NCI-H2227 (cell line): Measurements from ENCODE around the gene PLAU.
A peak's percentile ranks its signal among the peaks of the same experiment; 100 is the strongest.
"Not testable (repeated sequence)": the region's sequence is repeated elsewhere in the genome, so short reads cannot be mapped to it uniquely, and the experiment has no call there.

Experiments
- DNase-seq: peaks from one replicate; lab custom pipeline; 2025; ENCODE audit not compliant: unreplicated experiment; lab: John Stamatoyannopoulos, UW

Gene PLAU

DNA sequence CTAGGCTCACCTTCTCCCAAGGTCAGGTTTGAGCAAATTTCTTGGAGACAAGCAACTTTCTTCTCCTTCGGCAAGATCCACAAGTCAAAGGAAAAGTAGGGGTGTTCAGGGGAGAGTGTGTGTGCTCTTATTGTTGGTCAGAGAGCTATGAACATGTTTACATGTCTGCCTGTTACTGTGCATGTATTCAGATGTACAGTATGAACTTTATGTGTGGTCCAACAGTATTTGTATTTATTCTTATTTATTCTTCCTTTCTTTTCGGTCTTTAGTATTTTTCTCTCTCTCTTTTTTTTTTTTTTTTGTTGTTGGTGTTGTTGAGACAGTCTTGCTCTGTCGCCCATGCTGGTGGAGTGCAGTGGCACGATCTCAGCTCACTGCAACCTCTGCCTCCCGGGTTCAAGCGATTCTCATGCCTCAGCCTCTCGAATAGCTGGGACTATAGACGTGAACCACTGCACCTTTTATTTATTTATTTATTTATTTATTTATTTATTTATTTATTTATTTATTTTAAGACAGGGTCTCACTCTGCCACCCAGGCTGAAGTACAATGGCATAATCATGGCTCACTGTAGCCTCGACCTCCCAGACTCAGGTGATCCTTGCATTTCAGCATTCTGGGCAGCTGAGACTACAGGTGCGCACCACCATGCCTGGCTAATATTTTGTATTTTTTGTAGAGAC, 38.2 kb downstream of the PLAU start:
- no peak for DNase-seq

DNA sequence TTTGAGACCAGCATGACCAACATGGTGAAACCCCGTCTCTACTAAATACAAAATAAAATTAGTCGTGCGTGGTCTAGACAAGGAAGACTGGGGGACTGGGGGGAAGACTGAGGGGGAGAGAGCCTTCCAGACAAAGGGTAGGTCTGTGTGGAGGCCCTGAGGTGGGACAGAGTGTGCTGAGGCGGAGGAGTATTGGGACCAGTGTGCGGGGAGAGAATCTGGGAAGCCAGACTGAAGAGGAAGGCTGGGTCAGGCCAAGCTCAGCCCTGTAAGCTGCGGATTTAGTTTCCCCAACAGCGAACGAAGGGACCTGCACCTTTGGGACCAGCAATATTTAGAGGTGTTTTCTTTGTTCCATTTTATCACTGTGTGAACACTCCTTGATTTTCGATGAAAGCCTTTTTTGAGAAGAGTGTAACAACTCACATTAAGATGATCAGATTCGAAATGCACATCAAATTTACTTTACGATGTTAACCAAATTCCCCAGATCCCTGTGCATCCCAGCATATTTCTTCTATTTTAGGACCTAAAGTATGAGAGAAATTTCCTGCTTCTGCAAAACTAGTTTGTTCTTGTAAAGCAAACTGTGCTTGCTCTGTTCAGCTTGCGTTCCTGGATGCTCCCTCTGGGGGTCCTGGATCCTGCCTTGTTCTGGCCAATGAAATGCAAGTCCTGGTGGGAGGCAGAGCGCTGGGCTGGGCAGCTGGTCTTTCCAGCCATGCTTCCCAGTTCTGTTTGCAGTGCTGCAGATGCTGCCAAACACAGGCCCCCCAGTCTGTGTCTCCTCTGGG, 39.4 kb downstream of the PLAU start:
- DNase-seq, result peak; percentile 6

DNA sequence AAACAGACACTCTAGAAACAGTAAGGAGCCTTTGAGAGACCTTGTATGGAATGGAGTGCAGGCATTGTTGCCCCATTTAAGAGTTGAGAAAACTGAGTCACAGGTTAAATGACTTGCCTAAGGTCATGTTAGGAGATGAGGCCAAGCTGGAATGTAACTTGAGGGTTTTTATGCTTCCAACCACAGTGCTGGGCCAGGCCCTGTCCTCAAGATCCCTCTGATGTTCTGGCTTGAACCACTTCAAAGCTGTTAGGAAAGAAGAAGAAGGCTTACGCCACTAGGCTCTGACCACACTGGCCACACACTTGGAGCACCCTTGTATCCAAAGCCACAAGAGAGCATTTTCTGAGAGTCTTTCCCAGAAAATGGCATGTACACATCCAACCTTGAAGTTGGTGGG, 42.7 kb downstream of the PLAU start:
- DNase-seq, result no peak

DNA sequence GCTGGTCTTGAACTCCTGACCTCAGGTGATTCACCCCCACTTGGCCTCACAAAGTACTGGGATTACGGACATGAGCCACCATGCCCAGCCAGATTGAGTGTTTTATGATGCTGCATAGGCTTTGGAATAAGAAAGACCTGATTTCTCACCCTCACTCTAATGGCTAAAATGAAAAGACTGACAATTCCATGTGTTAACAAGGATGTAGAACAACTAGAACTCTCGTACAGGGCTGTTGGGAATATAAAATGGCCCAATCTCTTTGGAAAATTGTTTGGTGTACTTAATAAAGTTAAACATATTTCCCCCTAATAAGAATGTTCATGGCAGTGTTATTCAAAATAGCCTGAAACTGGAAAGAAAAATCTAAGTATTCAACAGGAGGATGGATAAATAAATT, 43.8 kb downstream of the PLAU start:
- no peak for DNase-seq

DNA sequence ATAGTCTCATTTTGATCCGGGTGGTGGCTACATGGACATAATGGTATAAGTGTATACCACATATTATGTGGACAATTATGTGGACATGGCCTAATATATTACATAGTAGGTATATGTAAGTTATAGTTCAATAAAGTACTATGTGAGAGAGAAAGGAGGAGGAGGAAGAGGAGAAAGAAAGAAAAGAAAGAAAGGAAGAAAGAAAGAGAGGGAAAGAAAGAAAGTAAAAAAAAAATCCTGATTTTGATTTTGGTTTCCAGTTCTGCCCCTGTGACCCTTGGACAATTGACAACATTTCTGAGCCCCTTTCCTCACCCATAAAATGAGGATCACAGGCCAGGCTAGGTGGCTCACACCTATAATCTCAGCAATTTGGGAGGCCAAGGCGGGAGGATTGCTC, 44.8 kb downstream of the PLAU start:
- no peak for DNase-seq

DNA sequence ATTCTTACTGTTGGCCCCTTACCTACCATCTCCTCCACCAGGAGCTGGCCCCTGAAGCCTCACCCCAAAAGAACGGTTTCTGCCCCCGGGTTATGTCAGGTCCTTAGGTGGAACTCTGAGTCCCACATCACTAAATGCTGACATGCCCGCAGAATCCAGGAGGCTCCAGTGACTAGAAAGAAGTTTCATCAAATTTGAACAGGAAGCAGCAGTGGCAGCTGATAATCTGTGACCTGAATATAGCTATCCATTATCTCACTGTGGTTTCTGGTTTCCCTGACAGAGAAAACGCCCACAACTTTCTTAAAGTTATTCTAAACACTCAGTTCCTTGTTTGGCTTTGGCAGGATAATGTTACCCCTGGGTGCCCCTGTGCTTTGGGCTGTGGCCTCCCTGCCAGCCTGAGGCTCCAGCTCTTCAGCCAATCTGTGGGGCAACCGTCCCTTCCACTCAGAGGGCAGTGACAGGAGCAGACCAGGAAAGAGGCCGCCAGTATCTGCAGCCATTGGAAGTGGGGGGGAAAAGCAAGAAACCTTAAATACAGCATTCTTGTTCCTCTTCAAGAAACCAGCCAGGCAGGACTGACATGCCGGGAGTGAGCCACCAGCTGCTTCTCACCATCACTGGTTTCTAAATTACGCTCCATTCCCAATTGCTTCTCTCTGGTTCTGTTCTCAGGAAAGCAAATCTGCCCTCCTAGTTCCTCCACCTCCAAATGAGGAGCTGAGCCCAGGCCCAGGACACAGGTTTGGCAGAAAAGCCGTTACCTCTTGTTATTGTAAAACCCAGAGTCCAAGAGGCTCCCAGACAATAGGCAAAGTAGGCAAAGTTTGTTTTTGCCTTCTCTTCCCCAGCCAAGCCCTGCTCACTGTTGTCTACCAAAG, 45.8 kb downstream of the PLAU start:
- DNase-seq, result no peak

DNA sequence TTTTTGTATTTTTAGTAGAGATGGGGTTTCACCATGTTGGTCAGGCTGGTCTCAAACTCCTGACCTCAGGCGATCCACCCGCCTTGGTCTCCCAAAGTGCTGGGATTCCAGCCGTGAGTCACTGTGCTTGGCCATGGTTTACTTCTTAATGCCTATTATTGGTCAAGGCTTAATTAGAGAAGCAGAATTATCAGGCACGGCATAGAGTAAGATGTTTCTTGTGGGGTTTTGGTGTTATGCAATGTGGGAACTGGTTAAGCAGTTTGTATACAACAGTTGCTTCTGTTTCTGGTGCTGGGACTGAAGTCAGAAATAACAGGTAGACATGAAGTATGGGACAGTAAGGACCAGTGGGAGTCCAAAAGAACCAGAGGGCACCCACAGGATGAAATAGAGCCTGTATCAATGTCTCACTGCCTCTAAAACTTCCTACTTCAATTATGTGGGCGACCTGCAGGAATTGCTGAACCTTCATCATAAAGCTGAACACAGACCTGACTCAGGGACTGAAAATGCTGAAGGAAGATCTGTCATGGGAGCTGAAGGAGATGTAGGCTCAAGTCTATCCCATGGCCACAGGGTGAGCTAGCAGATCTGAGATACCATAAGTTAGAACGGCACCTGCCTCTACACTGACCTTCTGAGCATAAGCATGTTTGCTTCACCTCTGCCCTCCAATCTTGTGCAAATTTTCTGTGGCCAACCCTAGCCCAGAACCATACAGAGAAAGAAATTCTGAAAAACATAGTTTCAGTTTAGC, 48.7 kb downstream of the PLAU start:
- no peak for DNase-seq

DNA sequence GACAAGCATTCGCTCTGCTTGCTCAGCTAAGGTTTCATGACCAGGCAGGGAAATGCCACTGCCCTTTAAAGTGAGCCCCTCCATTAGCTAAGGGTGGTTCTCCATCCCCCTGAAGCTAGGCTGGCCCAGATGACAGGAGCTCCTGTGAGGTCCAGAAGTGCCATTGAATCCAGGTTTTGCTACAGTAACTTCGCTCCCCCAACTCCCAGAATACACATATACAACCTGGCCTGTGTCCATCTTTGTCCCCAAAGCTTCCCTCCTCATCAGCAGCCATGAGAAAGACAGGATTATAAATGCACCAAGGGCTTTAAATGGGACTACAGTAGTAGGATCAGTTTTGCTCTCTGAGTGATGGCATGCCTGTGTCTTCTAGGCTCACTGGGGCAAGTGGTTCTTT, 51.5 kb downstream of the PLAU start:
- DNase-seq, result no peak

DNA sequence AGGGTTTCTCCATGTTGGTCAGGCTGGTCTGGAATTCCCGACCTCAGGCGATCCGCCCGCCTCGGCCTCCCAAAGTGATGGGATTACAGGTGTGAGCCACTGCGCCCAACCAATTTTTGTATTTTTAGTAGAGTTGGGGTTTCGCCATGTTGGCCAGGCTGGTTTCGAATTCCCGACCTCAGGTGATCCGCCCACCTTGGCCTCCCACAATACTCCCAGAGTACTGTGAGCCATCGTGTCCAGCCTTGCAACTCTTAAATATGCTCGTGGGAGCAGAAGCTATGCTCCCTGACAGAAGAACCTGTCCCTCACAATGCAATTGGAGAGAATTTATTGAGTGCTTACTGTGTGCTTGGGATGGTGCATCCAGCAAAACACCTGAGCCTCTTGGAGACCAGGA, 52.6 kb downstream of the PLAU start:
- not testable (repeated sequence) for DNase-seq

DNA sequence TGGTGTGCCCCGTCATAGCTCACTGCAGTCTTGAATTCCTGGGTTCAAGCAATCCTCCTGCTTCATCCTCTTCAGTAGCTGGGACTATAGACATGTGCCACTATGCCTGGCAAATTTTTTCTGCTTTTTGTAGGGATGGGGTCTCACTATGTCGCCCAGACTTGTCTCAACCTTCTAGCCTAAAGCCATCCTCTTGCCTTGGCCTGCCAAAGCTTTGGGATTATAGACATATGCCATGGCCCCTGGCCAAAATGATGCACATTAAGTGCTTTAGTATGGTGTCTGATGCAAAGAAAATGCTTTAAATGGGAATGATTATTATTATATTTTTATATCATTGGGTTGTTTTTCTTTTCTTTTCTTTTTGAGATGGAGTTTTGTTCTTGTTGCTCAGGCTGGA, 53.8 kb downstream of the PLAU start:
- DNase-seq, result no peak

DNA sequence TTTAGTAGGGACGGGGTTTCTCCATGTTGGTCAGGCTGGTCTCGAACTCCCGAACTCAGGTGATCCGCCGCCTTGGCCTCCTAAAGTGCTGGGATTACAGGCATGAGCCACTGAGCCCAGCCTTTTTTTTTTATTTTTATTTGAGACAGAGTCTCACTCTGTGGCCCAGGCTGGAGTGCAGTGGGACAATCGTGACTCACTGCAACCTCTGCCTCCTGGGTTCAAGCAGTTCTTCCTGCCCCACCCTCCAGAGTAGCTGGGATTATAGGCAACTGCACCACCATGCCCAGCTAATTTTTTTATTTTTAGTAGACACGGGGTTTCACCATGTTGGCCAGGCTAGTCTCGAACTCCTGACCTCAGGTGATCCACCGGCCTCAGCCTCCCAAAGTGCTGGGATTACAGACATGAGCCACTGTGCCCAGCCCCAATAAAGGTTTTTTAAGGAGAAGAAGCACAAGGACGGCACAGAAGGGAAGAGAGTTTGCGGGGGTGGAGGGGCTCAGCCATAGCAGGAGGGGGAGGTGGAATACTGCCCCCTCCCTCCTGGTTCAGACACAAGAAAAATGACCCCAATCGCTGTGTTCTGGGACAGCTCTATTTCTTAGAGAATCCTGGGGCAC, 54.4 kb downstream of the PLAU start:
- DNase-seq, result not testable (repeated sequence)

DNA sequence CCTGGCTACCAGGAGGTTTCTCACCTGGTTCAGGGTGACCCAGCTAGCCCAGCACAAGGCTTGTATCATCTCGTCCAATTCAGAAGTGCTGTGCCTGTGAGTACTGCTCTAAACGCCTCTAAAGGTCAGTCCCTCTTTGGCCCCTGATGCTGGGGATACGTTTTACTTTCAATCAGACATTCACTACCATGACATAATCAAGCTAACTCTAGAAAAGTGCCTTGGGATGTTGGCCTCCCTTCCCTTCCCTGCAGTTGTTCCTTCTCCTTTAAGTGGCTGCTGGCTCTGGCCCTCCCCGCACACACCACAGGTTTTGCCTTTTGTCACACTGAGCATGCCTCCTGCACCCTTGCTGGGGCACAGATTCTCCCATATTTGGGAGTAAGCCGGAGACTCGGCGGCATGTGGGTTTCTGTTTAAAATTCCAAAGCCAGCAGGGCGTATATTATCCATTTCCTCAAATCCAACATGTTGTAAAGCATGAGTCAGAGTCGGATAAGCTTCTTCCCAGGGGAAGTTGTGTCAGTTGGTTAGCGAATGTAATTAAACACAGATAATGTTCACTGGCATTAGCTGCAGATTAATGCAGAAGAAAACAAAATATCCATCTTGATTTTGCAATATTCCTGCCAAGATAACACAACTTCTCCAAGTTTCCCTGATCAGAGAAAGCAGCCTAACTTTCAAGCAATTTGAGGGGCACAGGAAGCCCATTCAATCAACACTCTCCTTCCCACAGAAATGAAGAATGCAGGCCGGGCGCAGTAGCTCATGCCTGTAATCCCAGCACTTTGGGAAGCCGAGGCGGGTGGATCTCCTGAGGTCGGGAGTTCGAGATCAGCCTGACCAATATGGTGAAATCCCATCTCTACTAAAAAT, 55.2 kb downstream of the PLAU start:
- DNase-seq, result no peak

DNA sequence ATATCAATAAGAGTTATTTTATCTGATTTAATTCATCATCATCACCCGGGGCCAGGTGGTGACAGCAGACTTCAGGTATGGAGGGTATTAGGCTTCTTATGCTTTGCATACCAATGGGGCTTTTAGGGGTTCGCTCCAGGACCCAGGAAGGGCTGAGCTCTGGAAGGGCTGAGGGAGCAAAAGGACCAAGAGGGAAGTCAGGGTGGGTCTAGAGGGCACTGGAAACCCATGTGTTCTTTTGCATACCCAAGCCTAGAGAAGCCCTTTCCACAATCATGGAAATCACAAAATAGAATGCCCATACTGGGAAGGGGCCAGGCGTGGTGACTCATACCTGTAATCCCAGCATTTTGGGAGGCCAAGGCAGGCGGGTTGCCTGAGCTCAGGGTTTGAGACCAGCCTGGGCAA, 56.1 kb downstream of the PLAU start:
- DNase-seq, result no peak
